ENCODE results near the gene MSMO1. TPM values are rescaled to one million over a fixed set of nuclear protein-coding genes. Genes with fewer than 3 reads are reported as not detected.

The MSMO1 gene
- total RNA-seq, 2 donors from 2014 or later = 16.8 to 22.9 TPM

DNA sequence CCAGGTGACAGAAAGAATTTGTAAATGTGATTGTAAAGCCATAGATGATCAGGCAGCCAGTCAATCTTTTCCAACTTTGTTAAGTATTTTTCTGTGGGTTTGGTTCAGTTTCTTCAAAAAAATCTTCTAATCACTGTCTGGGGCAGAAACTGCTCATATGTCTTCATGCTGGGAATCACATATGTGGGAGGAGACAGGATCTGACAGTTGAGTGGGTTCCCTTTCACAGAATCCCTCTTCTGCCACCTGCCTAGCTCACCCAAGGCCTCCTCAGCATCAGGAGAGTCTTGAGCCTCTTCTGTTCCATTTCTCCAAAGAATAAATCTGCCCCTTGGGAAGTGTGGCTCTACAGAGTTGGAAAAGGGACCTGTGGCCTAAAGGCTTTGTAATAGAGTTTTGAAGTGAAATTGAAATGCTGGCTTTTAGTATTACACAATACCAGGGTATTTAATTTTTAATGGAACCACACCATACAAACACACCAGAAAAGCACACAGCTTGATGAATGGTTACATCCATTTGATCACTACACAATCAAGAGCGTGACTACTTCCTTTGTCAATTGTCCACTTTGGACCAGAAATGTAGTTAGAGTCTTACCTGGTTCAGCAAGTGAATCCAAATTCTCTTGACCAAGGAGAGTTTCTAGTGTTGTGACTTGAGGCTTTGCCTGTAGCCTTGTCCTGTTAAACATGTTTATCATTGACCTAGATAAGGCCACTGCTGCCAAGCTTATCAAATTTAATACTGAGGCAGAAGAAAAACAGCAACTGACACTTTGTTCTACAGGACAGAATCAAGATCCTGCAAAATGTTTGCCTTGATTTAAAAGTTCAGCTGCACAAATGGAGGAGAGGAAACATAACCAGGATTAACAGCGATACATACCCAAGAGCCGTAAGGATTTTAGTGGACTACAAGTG lies 20.4 kb downstream of the MSMO1 start:
- intact Hi-C loops (cut with DNase I) = loop anchor here (5.0 kb wide), 1 partner anchor 216 kb away; no protein-coding TSS in a partner anchor
- ATAC-seq = no peak

GRCh38 chr4:165351359-165352130 lies 24.1 kb downstream of the MSMO1 start:
- no peak for DNase-seq
- intact Hi-C loops (cut with DNase I) = no loop called here
- ATAC-seq = no peak

More for the DNA sequence above, 20.4 kb downstream of the MSMO1 start:
- DNase-seq = no peak

- ATAC-seq (peak; percentile 47 to 67), DNase-seq (no peak)
- intact Hi-C loops (cut with DNase I) = loop anchor here (2.0 to 5.0 kb wide), 2 partner anchors 106 to 109 kb away; no protein-coding TSS in a partner anchor
Observed at GRCh38 chr4:165355900-165356300, 28.4 kb downstream of the MSMO1 start.

DNA sequence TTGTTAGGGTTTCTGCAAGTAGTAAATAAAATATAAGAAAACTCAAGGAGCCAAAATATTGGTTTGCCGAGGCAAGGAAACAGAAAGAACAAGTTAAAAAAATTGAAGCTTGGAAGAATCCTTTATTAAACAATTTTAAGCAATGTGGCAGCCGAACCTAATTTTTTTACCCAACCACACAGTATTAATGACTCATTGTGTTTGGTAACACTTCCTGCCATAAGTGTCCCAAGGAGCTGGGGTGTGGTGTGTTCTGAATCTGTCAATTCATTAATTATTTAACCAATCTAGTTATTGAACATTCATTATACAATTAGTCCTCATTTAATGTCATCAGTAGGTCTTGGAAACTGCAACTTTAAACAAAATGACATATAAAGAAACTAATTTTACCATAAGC lies 32.0 kb downstream of the MSMO1 start:
- DNase-seq = no peak
- intact Hi-C loops (cut with DNase I) = loop anchor here in 1 of 2 donors (5.0 kb wide), 1 partner anchor 103 kb away; no protein-coding TSS in a partner anchor
- ATAC-seq = no peak

GRCh38 chr4:165360041-165360695 lies 32.7 kb downstream of the MSMO1 start:
- peak in 1 of 2 donors; percentile 79 for ATAC-seq
- intact Hi-C loops (cut with DNase I) = no loop called here
- no peak for DNase-seq

GRCh38 chr4:165360985-165361670 lies 33.7 kb downstream of the MSMO1 start:
- no peak for ATAC-seq
- intact Hi-C loops (cut with DNase I) = no loop called here
- no peak for DNase-seq

- no peak for DNase-seq
- no peak for ATAC-seq
- intact Hi-C loops (cut with DNase I) = no loop called here
Observed at GRCh38 chr4:165361810-165362209, 34.3 kb downstream of the MSMO1 start.

- ATAC-seq (peak in 1 of 2 donors; percentile 64), DNase-seq (no peak)
- intact Hi-C loops (cut with DNase I) = no loop called here
Observed at GRCh38 chr4:165364452-165365080, 37.1 kb downstream of the MSMO1 start.

DNA sequence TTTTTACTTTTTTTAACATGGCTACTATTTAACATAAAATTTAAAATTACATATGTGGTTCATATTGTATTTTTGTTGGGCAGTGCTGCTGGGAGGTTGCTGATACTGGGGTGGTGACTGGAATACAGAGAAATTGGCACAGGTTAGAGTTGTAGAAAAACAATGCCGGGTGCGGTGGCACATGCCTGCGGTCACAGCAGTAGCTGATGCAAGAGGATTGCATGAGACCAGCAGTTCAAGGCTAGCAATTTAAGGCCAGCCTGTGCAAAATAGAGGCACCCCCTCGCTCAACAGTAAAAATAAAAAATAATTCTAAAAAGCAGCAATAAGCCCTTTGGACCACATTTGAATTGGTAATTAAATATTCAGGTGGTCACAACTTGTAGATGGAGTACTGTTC lies 39.6 kb downstream of the MSMO1 start:
- no peak for DNase-seq
- no peak for ATAC-seq
- intact Hi-C loops (cut with DNase I) = no loop called here

GRCh38 chr4:165368114-165368513 lies 40.6 kb downstream of the MSMO1 start:
- DNase-seq = no peak
- intact Hi-C loops (cut with DNase I) = no loop called here
- ATAC-seq = no peak

- no peak for ATAC-seq
- DNase-seq = no peak
- intact Hi-C loops (cut with DNase I) = no loop called here
Observed at GRCh38 chr4:165368567-165368966, 41.1 kb downstream of the MSMO1 start.

DNA sequence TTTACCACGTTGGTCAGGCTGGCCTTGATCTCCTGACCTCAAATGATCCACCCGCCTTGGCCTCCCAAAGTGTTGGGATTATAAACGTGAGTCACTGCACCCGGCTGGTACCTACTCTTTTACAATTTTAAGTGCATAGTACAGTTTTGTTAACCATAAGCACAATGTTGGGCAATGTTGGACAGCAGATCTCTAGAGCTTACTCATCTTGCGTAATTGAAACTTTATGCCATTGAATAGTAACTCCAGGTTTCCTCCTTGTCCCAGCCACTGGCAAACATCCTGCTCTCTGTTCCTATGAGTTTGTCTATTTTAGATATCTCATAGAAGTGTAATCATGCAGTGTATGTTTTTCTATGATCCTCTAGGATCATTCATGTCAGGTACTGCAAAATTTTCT lies 42.1 kb downstream of the MSMO1 start:
- intact Hi-C loops (cut with DNase I) = no loop called here
- DNase-seq = no peak
- ATAC-seq = no peak

DNA sequence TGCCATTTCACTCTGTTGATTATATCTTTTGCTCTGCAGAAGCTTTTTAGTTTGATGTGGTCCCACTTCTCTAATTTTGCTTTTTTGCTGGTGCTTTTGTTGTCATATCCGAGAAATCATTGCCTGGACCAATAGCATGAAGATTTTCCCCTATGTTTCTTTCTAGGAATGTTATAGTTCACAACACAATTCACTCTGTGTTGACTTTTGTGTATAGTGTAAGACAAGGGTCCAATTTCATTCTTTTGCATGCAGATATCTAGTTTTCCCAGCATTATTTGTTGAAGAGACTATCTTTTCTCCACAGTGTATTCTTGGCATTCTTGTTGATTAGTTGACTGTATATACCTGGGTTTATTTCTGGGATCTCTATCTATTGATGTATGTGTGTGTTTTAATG lies 43.1 kb downstream of the MSMO1 start:
- DNase-seq = no peak
- ATAC-seq = no peak
- intact Hi-C loops (cut with DNase I) = no loop called here

DNA sequence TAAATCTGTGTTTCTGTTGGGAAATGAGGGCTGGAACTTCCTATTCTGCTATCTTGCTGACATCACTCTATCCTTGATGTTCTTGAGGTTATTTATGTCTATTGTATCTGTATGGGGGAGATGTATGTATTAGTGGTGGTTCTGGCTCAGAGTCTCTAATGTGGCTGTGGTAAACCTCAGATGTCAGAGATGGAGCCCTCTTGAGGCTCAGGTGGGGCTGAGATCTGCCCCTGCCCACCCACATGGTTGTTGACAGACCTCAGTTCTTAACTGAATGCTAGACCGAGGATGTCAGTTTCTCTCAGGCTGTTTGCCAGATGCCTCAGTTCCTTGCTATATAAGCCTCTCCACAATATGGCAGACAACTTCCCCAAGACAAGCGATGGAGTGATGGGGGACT lies 48.0 kb downstream of the MSMO1 start:
- ATAC-seq = no peak
- DNase-seq = no peak
- intact Hi-C loops (cut with DNase I) = loop anchor here in 1 of 2 donors (5.0 kb wide), 1 partner anchor 87 kb away; no protein-coding TSS in a partner anchor

- intact Hi-C loops (cut with DNase I) = loop anchor here in 1 of 2 donors (5.0 kb wide), 1 partner anchor 84 kb away; no protein-coding TSS in a partner anchor
- DNase-seq (no peak), ATAC-seq (no peak)
Observed at GRCh38 chr4:165378398-165378744, 50.9 kb downstream of the MSMO1 start.

DNA sequence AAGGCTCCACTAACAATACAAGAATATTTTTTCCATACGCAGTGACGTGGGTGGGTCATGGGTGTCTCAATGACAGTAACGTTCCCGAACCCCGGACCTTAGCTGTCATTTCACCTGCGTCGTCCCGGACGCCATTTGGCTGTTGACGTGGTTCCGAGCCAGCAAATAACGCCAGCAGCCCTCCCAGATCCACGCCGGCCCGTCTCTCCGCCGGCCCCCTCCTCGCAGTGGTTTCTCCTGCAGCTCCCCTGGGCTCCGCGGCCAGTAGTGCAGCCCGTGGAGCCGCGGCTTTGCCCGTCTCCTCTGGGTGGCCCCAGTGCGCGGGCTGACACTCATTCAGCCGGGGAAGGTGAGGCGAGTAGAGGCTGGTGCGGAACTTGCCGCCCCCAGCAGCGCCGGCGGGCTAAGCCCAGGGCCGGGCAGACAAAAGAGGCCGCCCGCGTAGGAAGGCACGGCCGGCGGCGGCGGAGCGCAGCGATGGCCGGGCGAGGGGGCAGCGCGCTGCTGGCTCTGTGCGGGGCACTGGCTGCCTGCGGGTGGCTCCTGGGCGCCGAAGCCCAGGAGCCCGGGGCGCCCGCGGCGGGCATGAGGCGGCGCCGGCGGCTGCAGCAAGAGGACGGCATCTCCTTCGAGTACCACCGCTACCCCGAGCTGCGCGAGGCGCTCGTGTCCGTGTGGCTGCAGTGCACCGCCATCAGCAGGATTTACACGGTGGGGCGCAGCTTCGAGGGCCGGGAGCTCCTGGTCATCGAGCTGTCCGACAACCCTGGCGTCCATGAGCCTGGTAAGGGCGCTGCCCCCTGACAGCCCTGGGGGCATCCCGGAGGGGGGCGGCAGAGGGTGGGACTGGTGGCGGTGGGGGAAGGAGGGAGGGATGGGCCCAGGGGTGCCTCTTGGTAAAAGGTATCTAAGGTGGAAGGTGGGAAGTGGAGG lies 51.5 kb downstream of the MSMO1 start, which contains the start of gene CPE:
Gene CPE (plus strand): TSS at position 264 of the 933 bp plus-strand sequence. CDS start 214 bp downstream, at position 478.
- intact Hi-C loops (cut with DNase I) = loop anchor here in 1 of 2 donors (5.0 kb wide), 1 partner anchor 83 kb away; no protein-coding TSS in a partner anchor
- ATAC-seq (peak; percentile 98 to 99), DNase-seq (peak; percentile 81)

DNA sequence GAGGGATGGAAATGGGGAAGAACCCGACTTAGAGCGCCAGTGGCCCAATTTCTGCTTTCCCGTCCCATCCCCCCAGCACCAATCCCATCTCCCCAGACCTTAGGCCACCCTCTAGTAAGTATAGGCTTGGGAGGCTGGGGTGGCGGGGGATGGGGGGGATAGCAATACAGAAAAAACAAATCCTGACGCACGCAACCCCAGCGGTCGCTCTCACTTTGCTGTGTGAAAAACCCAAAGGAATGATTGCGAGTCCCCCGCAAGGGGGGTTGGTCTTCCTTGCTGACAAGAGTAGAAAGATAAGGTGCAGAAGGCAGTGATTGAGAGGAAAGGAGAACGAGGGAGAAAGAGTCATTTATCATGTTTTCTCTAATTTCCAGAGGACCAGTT lies 52.2 kb downstream of the MSMO1 start:
- DNase-seq (no peak), ATAC-seq (peak; percentile 17 to 23)
- intact Hi-C loops (cut with DNase I) = loop anchor here in 1 of 2 donors (5.0 kb wide), 1 partner anchor 83 kb away; no protein-coding TSS in a partner anchor
